ENCODE measurements around the gene FCHSD2. TPM values are rescaled to one million over a fixed set of nuclear protein-coding genes. Genes with fewer than 3 reads are reported as not detected.

The FCHSD2 gene
- total RNA-seq, 2 experiments from 2014 or later: 21.9 to 24.1 TPM

GRCh38 chr11:73011126-73011817 is 130.8 kb downstream of the FCHSD2 start:
- POLR2A ChIA-PET: no interaction called here
- Mint-ChIP-seq H3K27ac (no peak overlapping the region), H3K27me3 (no peaks in the 10 kb centered on the region), H3K4me1 (ENCODE audit: low read depth) (no peaks in the 10 kb centered on the region), H3K9me3 (peaks cover 16% of the 10 kb centered on the region), H3K4me3 (no peak overlapping the region), H3K36me3 (peaks cover 22% of the 10 kb centered on the region)
- CTCF ChIA-PET: no interaction called here
- intact Hi-C loops (cut with micrococcal nuclease): no loop called here
- no peak for DNase-seq

GRCh38 chr11:73009972-73010371 is 132.1 kb downstream of the FCHSD2 start:
- CTCF ChIA-PET: no interaction called here
- Mint-ChIP-seq H3K4me1 (ENCODE audit: low read depth) (no peaks in the 10 kb centered on the region), H3K4me3 (no peak overlapping the region), H3K9me3 (peaks cover 16% of the 10 kb centered on the region), H3K27me3 (no peaks in the 10 kb centered on the region), H3K36me3 (peaks cover 24% of the 10 kb centered on the region), H3K27ac (no peak overlapping the region)
- DNase-seq: no peak
- POLR2A ChIA-PET: no interaction called here
- intact Hi-C loops (cut with micrococcal nuclease): no loop called here

GRCh38 chr11:73004088-73004487 is 138.0 kb downstream of the FCHSD2 start:
- DNase-seq: no peak
- peaks cover 11% of the 10 kb centered on the region for H3K36me3 Mint-ChIP-seq
- intact Hi-C loops (cut with micrococcal nuclease): no loop called here

GRCh38 chr11:73003088-73003487 is 139.0 kb downstream of the FCHSD2 start:
- H3K27ac Mint-ChIP-seq: no peak overlapping the region
- peaks cover 3% of the 10 kb centered on the region for H3K4me1 Mint-ChIP-seq (ENCODE audit: low read depth)
- no peaks in the 10 kb centered on the region for H3K9me3 Mint-ChIP-seq
- no peak for DNase-seq
- POLR2A ChIA-PET: no interaction called here
- intact Hi-C loops (cut with micrococcal nuclease): no loop called here
- H3K4me3 Mint-ChIP-seq: no peak overlapping the region
- peaks cover 8% of the 10 kb centered on the region for H3K36me3 Mint-ChIP-seq
- CTCF ChIA-PET: interaction anchor here (0.7 kb wide), 1 partner anchor 171 kb away, joined by 3 read pairs; no protein-coding TSS in a partner anchor
- H3K27me3 Mint-ChIP-seq: no peaks in the 10 kb centered on the region

More at GRCh38 chr11:73004088-73004487, 138.0 kb downstream of the FCHSD2 start:
- no peak overlapping the region for H3K27ac Mint-ChIP-seq
- H3K4me3 Mint-ChIP-seq: no peak overlapping the region
- no peaks in the 10 kb centered on the region for H3K27me3 Mint-ChIP-seq
- CTCF ChIA-PET: no interaction called here
- H3K9me3 Mint-ChIP-seq: no peaks in the 10 kb centered on the region
- H3K4me1 Mint-ChIP-seq (ENCODE audit: low read depth): peaks cover 3% of the 10 kb centered on the region
- POLR2A ChIA-PET: no interaction called here

GRCh38 chr11:73002214-73002613 is 139.9 kb downstream of the FCHSD2 start:
- Mint-ChIP-seq H3K27ac (no peak overlapping the region), H3K4me3 (no peak overlapping the region), H3K9me3 (no peaks in the 10 kb centered on the region), H3K27me3 (no peaks in the 10 kb centered on the region), H3K4me1 (ENCODE audit: low read depth) (peaks cover 3% of the 10 kb centered on the region), H3K36me3 (peaks cover 8% of the 10 kb centered on the region)
- intact Hi-C loops (cut with micrococcal nuclease): no loop called here
- ChIA-PET CTCF (interaction anchor here (0.7 kb wide), 1 partner anchor 170 kb away, joined by 3 read pairs; no protein-coding TSS in a partner anchor), POLR2A (no interaction called here)
- no peak for DNase-seq

GRCh38 chr11:73001615-73002014 is 140.5 kb downstream of the FCHSD2 start:
- peaks cover 8% of the 10 kb centered on the region for H3K36me3 Mint-ChIP-seq
- H3K4me1 Mint-ChIP-seq (ENCODE audit: low read depth): peaks cover 3% of the 10 kb centered on the region
- ChIA-PET CTCF (no interaction called here), POLR2A (no interaction called here)
- no peaks in the 10 kb centered on the region for H3K9me3 Mint-ChIP-seq
- no peaks in the 10 kb centered on the region for H3K27me3 Mint-ChIP-seq
- intact Hi-C loops (cut with micrococcal nuclease): no loop called here
- H3K4me3 Mint-ChIP-seq: no peak overlapping the region
- no peak for DNase-seq
- no peak overlapping the region for H3K27ac Mint-ChIP-seq

- no peaks in the 10 kb centered on the region for H3K4me1 Mint-ChIP-seq (ENCODE audit: low read depth)
- ChIA-PET POLR2A (no interaction called here), CTCF (interaction anchor here (0.6 kb wide), 1 partner anchor 165 kb away, joined by 3 read pairs; no protein-coding TSS in a partner anchor)
- H3K27ac Mint-ChIP-seq: no peak overlapping the region
- no peak overlapping the region for H3K4me3 Mint-ChIP-seq
- no peaks in the 10 kb centered on the region for H3K27me3 Mint-ChIP-seq
- intact Hi-C loops (cut with micrococcal nuclease): no loop called here
- no peaks in the 10 kb centered on the region for H3K9me3 Mint-ChIP-seq
- H3K36me3 Mint-ChIP-seq: peaks cover 8% of the 10 kb centered on the region
- DNase-seq: no peak
These were observed 143.4 kb downstream of the FCHSD2 start for GRCh38 chr11:72998676-72999075.

- Mint-ChIP-seq H3K27me3 (no peaks in the 10 kb centered on the region), H3K27ac (no peak overlapping the region), H3K9me3 (no peaks in the 10 kb centered on the region), H3K4me3 (no peak overlapping the region), H3K4me1 (ENCODE audit: low read depth) (no peaks in the 10 kb centered on the region), H3K36me3 (peaks cover 11% of the 10 kb centered on the region)
- CTCF ChIA-PET: no interaction called here
- POLR2A ChIA-PET: no interaction called here
- no peak for DNase-seq
- intact Hi-C loops (cut with micrococcal nuclease): no loop called here
These were observed 145.2 kb downstream of the FCHSD2 start for GRCh38 chr11:72996959-72997358.

- Mint-ChIP-seq H3K9me3 (no peaks in the 10 kb centered on the region), H3K4me1 (ENCODE audit: low read depth) (peaks cover 5% of the 10 kb centered on the region), H3K36me3 (peaks cover 10% of the 10 kb centered on the region), H3K27ac (no peak overlapping the region), H3K4me3 (no peak overlapping the region), H3K27me3 (no peaks in the 10 kb centered on the region)
- ChIA-PET POLR2A (no interaction called here), CTCF (no interaction called here)
- intact Hi-C loops (cut with micrococcal nuclease): no loop called here
- DNase-seq: no peak
These were observed 152.4 kb downstream of the FCHSD2 start for GRCh38 chr11:72989727-72990126.

GRCh38 chr11:72988821-72989220 is 153.3 kb downstream of the FCHSD2 start:
- ChIA-PET POLR2A (no interaction called here), CTCF (interaction anchor here (0.5 kb wide), 1 partner anchor 13 kb away, joined by 3 read pairs; no protein-coding TSS in a partner anchor)
- intact Hi-C loops (cut with micrococcal nuclease): no loop called here
- DNase-seq: no peak
- H3K9me3 Mint-ChIP-seq: no peaks in the 10 kb centered on the region
- H3K36me3 Mint-ChIP-seq: peaks cover 8% of the 10 kb centered on the region
- no peak overlapping the region for H3K4me3 Mint-ChIP-seq
- H3K27ac Mint-ChIP-seq: no peak overlapping the region
- peaks cover 8% of the 10 kb centered on the region for H3K4me1 Mint-ChIP-seq (ENCODE audit: low read depth)
- H3K27me3 Mint-ChIP-seq: no peaks in the 10 kb centered on the region

GRCh38 chr11:72985645-72986044 is 156.5 kb downstream of the FCHSD2 start:
- H3K27ac Mint-ChIP-seq: no peak overlapping the region

GRCh38 chr11:72984453-72985077 is 157.6 kb downstream of the FCHSD2 start:
- H3K27ac Mint-ChIP-seq: no peak overlapping the region
- peaks cover 17% of the 10 kb centered on the region for H3K36me3 Mint-ChIP-seq
- H3K27me3 Mint-ChIP-seq: no peaks in the 10 kb centered on the region
- peaks cover 11% of the 10 kb centered on the region for H3K4me1 Mint-ChIP-seq (ENCODE audit: low read depth)
- ChIA-PET CTCF (interaction anchor here (0.7 to 1.4 kb wide), 2 partner anchors 158 to 318 kb away, joined by 3 to 5 read pairs; partner anchors contain the start of gene FCHSD2), POLR2A (interaction anchor here (1.6 kb wide), 1 partner anchor 14 kb away, joined by 4 read pairs; no protein-coding TSS in a partner anchor)
- intact Hi-C loops (cut with micrococcal nuclease): no loop called here
- no peaks in the 10 kb centered on the region for H3K9me3 Mint-ChIP-seq
- H3K4me3 Mint-ChIP-seq: no peak overlapping the region
- DNase-seq: no peak

More at GRCh38 chr11:72985645-72986044, 156.5 kb downstream of the FCHSD2 start:
- Mint-ChIP-seq H3K9me3 (no peaks in the 10 kb centered on the region), H3K27me3 (no peaks in the 10 kb centered on the region), H3K36me3 (peaks cover 15% of the 10 kb centered on the region), H3K4me1 (ENCODE audit: low read depth) (peaks cover 15% of the 10 kb centered on the region), H3K4me3 (no peak overlapping the region)
- no peak for DNase-seq
- ChIA-PET POLR2A (no interaction called here), CTCF (no interaction called here)
- intact Hi-C loops (cut with micrococcal nuclease): no loop called here

- H3K9me3 Mint-ChIP-seq: peaks cover under 1% of the 10 kb centered on the region
- POLR2A ChIA-PET: interaction anchor here (1.0 to 1.6 kb wide), 2 partner anchors 13 to 51 kb away, joined by 3 to 4 read pairs; no protein-coding TSS in a partner anchor
- no peak overlapping the region for H3K27ac Mint-ChIP-seq
- H3K27me3 Mint-ChIP-seq: no peaks in the 10 kb centered on the region
- H3K4me3 Mint-ChIP-seq: no peak overlapping the region
- H3K36me3 Mint-ChIP-seq: peaks cover 23% of the 10 kb centered on the region
- intact Hi-C loops (cut with micrococcal nuclease): no loop called here
- DNase-seq: no peak
- H3K4me1 Mint-ChIP-seq (ENCODE audit: low read depth): peaks cover 11% of the 10 kb centered on the region
- CTCF ChIA-PET: no interaction called here
These were observed 158.6 kb downstream of the FCHSD2 start for GRCh38 chr11:72983560-72983959.

All from activated CD4-positive, alpha-beta memory T cell treated with anti-CD3 and anti-CD28 coated beads for 36 hours (primary cell).